ENCODE measurements around the gene RND2.
"Not testable (repeated sequence)": the region's sequence is repeated elsewhere in the genome, so short reads cannot be mapped to it uniquely, and the experiment has no call there.

RND2 gene

DNA sequence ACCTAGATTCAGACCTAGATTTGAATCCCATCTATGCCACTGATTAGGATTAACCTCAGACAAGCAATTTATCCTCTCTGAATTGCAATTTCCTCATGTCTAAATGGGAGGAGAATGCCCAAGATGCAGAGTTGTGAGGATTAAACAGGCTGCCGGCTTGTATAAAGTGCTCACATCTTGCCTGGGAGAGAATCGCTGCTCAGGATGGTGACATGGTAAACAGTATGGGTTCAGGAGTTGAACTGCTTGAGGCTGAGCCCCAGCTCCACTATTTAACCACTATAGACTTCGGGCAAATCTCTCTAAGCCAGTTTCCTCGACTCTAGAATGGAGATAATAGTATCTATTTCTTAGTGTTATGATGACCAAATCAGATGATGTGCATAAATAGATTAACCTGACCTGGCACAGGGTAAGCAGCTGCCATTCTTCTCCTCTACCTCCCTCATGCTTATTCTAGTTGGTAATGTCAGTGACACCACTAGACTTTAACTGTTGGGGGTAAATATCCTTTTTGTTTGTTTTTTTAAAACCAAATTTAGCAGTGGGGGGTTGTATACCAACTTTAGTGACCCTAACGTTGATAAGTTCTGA is 27.5 kb upstream of the RND2 start:
- DNase-seq (ENCODE audit: low spot score), result no peak
- in situ Hi-C loops (cut with MboI; ENCODE audit: low sequenced_read_pairs, unreplicated experiment), result no loop called here
- TF ChIP-seq, protein P1, sequence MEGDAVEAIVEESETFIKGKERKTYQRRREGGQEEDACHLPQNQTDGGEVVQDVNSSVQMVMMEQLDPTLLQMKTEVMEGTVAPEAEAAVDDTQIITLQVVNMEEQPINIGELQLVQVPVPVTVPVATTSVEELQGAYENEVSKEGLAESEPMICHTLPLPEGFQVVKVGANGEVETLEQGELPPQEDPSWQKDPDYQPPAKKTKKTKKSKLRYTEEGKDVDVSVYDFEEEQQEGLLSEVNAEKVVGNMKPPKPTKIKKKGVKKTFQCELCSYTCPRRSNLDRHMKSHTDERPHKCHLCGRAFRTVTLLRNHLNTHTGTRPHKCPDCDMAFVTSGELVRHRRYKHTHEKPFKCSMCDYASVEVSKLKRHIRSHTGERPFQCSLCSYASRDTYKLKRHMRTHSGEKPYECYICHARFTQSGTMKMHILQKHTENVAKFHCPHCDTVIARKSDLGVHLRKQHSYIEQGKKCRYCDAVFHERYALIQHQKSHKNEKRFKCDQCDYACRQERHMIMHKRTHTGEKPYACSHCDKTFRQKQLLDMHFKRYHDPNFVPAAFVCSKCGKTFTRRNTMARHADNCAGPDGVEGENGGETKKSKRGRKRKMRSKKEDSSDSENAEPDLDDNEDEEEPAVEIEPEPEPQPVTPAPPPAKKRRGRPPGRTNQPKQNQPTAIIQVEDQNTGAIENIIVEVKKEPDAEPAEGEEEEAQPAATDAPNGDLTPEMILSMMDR (IDR thresholded peaks at IDR 0.05; ENCODE audit: borderline replicate concordance, control extremely low read depth, extremely low read depth, insufficient read depth, missing control alignments), result no peak

DNA sequence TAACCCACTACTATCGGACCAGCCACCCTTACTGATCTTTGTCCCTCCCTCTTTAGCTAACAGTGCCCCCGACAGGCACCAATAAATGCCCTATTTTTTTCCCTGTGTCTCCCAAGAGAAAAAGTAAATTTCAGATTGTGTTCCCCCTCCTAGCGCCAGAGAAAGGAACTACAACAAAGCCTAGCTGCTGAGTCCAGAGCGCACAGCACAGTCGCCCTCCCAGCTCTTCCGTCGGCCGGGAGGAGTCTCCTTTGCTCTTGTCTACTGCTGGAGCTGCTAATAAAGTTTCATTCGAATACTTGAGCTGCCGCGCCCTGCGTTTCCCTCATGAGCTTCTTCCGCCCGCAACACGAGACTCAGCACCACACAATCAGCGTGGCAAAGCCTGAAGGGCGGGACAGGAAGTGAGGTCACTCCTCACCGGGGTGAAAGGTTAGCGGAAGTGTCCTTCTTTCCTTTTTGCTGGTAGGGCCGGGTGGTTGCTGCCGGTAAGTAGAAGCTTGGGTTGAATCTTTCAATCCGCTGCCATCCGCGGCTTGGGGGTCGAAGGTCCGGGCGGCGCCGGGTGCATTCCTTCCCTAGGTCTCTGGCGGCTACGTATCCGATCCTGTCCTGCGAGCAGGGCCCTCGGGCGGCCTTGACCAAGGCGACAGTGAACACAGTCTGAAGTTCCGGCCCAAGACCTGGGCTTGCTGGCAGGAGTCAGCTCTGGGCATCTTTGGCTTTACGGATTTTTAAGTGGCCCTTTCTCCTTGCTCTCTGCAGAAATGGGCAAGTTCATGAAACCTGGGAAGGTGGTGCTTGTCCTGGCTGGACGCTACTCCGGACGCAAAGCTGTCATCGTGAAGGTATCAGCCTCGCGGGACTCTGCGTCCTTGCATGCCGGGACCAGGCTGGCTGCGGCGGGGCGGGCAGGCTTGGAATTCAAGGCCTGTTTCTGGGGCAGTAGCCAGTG is 26.8 kb upstream of the RND2 start, which contains the start of gene RPL27:
RPL27 (plus strand) TSS at position 436 of the 955 bp plus-strand sequence; CDS start at position 768, 332 bp downstream.
- TF ChIP-seq, protein P1 (IDR thresholded peaks at IDR 0.05; ENCODE audit: borderline replicate concordance, control extremely low read depth, extremely low read depth, insufficient read depth, missing control alignments), result peak; percentile 79
- in situ Hi-C loops (cut with MboI; ENCODE audit: low sequenced_read_pairs, unreplicated experiment), result no loop called here
- DNase-seq (ENCODE audit: low spot score), result peak; percentile 95

DNA sequence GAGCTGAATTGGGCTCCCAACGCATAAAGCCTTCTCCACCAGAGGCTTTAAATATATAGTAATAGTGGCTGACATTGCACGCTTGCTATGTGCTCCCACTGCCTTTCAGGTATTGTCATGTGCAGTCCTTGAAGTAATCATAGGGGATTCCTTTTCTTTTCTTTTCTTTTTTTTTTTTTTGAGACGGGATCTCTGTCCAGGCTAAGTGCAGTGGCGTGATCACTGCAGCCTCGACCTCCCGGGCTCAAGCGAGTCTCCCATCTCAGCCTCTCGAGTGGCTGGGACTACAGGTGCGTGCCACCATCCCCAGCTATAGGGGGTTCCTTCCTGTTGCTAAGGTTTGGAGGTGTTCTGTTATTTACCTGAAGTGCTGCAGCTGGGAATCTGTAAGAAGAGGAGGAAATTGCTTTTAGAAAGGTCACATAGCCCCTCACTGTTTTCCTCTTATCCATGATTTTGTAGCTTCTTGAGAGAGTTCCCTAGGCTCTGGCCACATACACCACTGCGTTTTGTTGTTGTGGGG is 26.0 kb upstream of the RND2 start:
- TF ChIP-seq, protein P1 (IDR thresholded peaks at IDR 0.05; ENCODE audit: borderline replicate concordance, control extremely low read depth, extremely low read depth, insufficient read depth, missing control alignments), result no peak
- no peak for DNase-seq (ENCODE audit: low spot score)
- in situ Hi-C loops (cut with MboI; ENCODE audit: low sequenced_read_pairs, unreplicated experiment), result no loop called here

DNA sequence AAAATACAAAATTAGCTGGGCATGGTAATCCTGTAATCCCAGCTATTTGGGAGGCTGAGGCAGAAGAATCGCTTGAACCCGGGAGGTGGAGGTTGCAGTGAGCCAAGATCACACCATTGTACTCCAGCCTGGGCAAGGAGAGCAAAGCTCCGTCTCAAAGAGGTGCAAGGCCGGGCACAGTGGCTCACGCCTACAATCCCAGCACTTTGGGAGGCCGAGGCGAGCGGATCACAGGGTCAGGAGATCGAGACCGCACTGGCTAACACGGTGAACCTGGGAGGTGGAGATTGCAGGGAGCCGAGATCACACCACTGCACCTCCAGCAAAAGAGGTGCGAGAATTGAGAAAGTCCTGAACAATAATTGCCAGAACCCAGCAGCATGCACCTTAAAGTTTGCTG is 24.1 kb upstream of the RND2 start:
- in situ Hi-C loops (cut with MboI; ENCODE audit: low sequenced_read_pairs, unreplicated experiment); DNase-seq (ENCODE audit: low spot score): not testable (repeated sequence)

DNA sequence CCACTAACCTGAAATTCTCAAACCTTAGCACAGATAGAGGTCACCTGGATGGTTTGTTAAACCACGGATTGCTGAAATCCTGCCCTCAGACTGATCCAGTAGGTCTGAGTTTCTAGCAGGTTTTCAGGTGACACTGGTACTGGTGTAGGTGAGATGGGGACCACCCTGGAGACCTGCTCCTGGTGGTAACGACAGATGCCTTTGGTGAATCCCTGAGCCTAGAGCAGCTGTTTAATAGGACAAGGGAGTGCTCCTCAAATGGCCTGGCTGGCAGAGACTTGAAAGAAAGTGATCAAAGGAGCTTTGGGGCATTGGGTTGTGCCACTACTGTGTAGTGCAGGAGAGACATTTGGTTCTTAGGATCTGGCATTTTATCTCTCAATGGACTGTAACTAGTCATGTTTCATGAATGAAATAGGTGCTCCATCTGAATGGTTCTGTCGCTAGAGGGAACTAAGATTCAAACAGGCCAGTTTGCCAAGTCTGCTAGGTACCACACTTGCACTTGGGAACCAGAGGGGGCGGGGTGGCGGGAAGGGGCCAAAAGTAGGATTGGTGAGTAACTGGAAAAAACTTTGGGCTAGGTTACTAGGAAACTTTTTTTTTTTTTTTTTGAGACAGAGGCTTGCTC is 21.4 kb upstream of the RND2 start:
- in situ Hi-C loops (cut with MboI; ENCODE audit: low sequenced_read_pairs, unreplicated experiment), result no loop called here
- TF ChIP-seq, protein P1 (IDR thresholded peaks at IDR 0.05; ENCODE audit: borderline replicate concordance, control extremely low read depth, extremely low read depth, insufficient read depth, missing control alignments), result no peak
- no peak for DNase-seq (ENCODE audit: low spot score)

DNA sequence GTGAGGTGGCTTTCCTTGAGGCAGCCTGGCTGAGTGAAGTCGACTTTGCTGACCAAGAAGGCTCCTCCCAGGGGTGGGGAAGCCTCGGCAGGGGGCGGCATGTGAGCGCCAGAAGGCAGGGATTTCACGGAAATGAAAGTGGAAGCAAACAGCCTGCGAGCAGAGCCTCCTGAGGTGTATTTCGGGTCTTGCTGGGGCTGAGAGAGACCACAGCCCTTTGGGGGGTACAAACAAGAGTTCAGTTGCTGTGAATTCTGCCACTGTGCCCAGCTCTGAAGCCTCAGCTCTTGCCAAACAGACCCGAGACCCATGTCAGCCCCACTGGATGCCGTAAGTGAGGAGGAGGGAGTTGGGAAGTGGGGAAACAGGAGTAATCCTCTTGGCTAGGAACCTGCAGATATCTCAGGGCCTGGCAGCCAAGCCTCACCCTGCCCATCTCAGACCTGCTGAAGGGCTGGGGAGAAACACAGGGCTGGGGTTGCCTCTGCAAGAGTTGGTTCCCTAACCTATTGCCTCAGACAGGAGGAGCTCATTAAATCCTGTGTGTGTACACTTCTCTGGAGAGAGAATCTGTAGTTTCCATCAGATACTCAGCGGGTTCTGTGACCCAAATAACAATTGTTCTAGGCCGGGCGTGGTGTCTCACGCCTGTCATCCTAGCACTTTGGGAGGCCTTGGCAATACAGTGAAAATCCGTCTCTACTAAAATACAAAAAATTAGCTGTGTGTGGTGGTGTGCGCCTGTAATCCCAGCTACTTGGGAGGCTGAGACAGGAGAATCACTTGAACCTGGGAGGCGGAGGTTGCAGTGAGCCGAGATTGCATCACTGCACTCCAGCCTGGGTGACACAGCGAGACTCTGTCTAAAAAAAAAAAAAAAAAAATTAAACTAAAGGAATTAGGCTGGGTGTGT is 18.1 kb upstream of the RND2 start, which contains the start of gene IFI35:
IFI35 (plus strand) TSS at position 146 of the 913 bp plus-strand sequence; CDS start at position 310, 164 bp downstream.
- in situ Hi-C loops (cut with MboI; ENCODE audit: low sequenced_read_pairs, unreplicated experiment), result no loop called here
- DNase-seq (ENCODE audit: low spot score), result peak; percentile 89

More for the DNA sequence above, 18.1 kb upstream of the RND2 start, which contains the start of gene IFI35:
- TF ChIP-seq, protein P1 (IDR thresholded peaks at IDR 0.05; ENCODE audit: borderline replicate concordance, control extremely low read depth, extremely low read depth, insufficient read depth, missing control alignments), result peak; percentile 55
